GM21825 (cell line): ENCODE measurements around the gene GON4L.
"Not testable (repeated sequence)": the region's sequence is repeated elsewhere in the genome, so short reads cannot be mapped to it uniquely, and the experiment has no call there.

ENCODE experiments used
- ATAC-seq: cut with Tn5 transposase; IDR thresholded peaks from one replicate; pipeline ENCODE4 v1.9.1; 2021; ENCODE audit warnings: mild to moderate bottlenecking, moderate library complexity; ENCODE audit not compliant: unreplicated experiment

GON4L gene

GRCh38 chr1:155856975-155857930 lies at the start of gene GON4L:
Gene GON4L (minus strand): TSS chr1:155857214. CDS start chr1:155853780, 3,434 bp downstream.
- ATAC-seq, result peak; percentile 56

GRCh38 chr1:155904261-155904660 lies 47.2 kb upstream of the GON4L start:
- ATAC-seq, result no peak

- ATAC-seq, result no peak
These were observed 43.1 kb upstream of the GON4L start for GRCh38 chr1:155900161-155900560.

- ATAC-seq, result no peak
These were observed 42.7 kb upstream of the GON4L start for GRCh38 chr1:155899683-155900082.

GRCh38 chr1:155898888-155899287 lies 41.9 kb upstream of the GON4L start:
- ATAC-seq, result no peak

GRCh38 chr1:155897746-155898145 lies 40.7 kb upstream of the GON4L start:
- no peak for ATAC-seq

GRCh38 chr1:155896476-155896875 lies 39.5 kb upstream of the GON4L start:
- not testable (repeated sequence) for ATAC-seq

- ATAC-seq, result not testable (repeated sequence)
These were observed 38.6 kb upstream of the GON4L start for GRCh38 chr1:155895617-155896016.

GRCh38 chr1:155893389-155894142 lies 36.6 kb upstream of the GON4L start:
- no peak for ATAC-seq

GRCh38 chr1:155892796-155893195 lies 35.8 kb upstream of the GON4L start:
- no peak for ATAC-seq

- ATAC-seq, result no peak
These were observed 33.2 kb upstream of the GON4L start for GRCh38 chr1:155890251-155890650.

GRCh38 chr1:155889566-155889965 lies 32.6 kb upstream of the GON4L start:
- no peak for ATAC-seq

- ATAC-seq, result no peak
These were observed 31.5 kb upstream of the GON4L start for GRCh38 chr1:155888481-155888880.

- no peak for ATAC-seq
These were observed 28.0 kb upstream of the GON4L start for GRCh38 chr1:155884982-155885381.

- no peak for ATAC-seq
These were observed 27.3 kb upstream of the GON4L start for GRCh38 chr1:155884031-155884960.

GRCh38 chr1:155882766-155883165 lies 25.8 kb upstream of the GON4L start:
- no peak for ATAC-seq

GRCh38 chr1:155882235-155882634 lies 25.2 kb upstream of the GON4L start:
- peak; percentile 58 for ATAC-seq

- ATAC-seq, result no peak
These were observed 23.9 kb upstream of the GON4L start for GRCh38 chr1:155880950-155881349.

- ATAC-seq, result no peak
These were observed 23.2 kb upstream of the GON4L start for GRCh38 chr1:155880251-155880650.

GRCh38 chr1:155877945-155878344 lies 20.9 kb upstream of the GON4L start:
- ATAC-seq, result no peak

- ATAC-seq, result no peak
These were observed 16.8 kb upstream of the GON4L start for GRCh38 chr1:155873860-155874259.
